Panc1 (cell line): ENCODE data around the gene SPATA31E1.

ENCODE experiments used
- CTCF ChIP-seq: fragments of 450-650 bp; IDR thresholded peaks from 2 replicates; pipeline ENCODE4 v1.5.1; 2017; ENCODE audit warnings: mild to moderate bottlenecking
- SIN3A ChIP-seq: IDR thresholded peaks from 2 replicates; pipeline ENCODE4 v1.6.1; 2012; ENCODE audit warnings: low read depth, mild to moderate bottlenecking, low read length, moderate library complexity, borderline replicate concordance; ENCODE audit not compliant: insufficient read depth
- TCF7L2 ChIP-seq: IDR thresholded peaks from 2 replicates; pipeline ENCODE4 v1.6.1; 2011; ENCODE audit warnings: mild to moderate bottlenecking, low read depth, low read length, inconsistent platforms

- no peak for TF ChIP-seq TCF7L2
- TF ChIP-seq CTCF: peak; percentile 18; the same call in 1 of the 2 replicates
- TF ChIP-seq SIN3A: no peak
Observed at GRCh38 chr9:87834357-87834756, 48.3 kb upstream of the SPATA31E1 start.
